Measurements from ENCODE around the gene HK1.
"Not testable (repeated sequence)": the region's sequence is repeated elsewhere in the genome, so short reads cannot be mapped to it uniquely, and the experiment has no call there.

The HK1 gene

GRCh38 chr10:69434169-69434568 lies 155.9 kb downstream of the HK1 start:
- DNase-seq = no peak

- DNase-seq = no peak
These were observed 156.6 kb downstream of the HK1 start for GRCh38 chr10:69434926-69435325.

GRCh38 chr10:69435966-69436520 lies 157.7 kb downstream of the HK1 start:
- DNase-seq = no peak

- no peak for DNase-seq
These were observed 159.3 kb downstream of the HK1 start for GRCh38 chr10:69437321-69438259.

GRCh38 chr10:69438536-69439349 lies 160.4 kb downstream of the HK1 start:
- no peak for DNase-seq

GRCh38 chr10:69439350-69439739 lies 161.0 kb downstream of the HK1 start:
- DNase-seq = no peak

GRCh38 chr10:69439813-69440506 lies 161.7 kb downstream of the HK1 start:
- no peak for DNase-seq

GRCh38 chr10:69443354-69443753 lies 165.1 kb downstream of the HK1 start:
- no peak for DNase-seq

- DNase-seq = no peak
These were observed 166.7 kb downstream of the HK1 start for GRCh38 chr10:69445041-69445440.

- DNase-seq = no peak
These were observed 167.9 kb downstream of the HK1 start for GRCh38 chr10:69446229-69446628.

GRCh38 chr10:69446650-69447151 lies 168.4 kb downstream of the HK1 start:
- DNase-seq = no peak

- DNase-seq = peak; percentile 23
These were observed 171.5 kb downstream of the HK1 start for GRCh38 chr10:69449841-69450240.

GRCh38 chr10:69450395-69450794 lies 172.1 kb downstream of the HK1 start:
- DNase-seq = not testable (repeated sequence)

- DNase-seq = peak; percentile 79
These were observed 173.0 kb downstream of the HK1 start, which contains the start of gene TSPAN15 for GRCh38 chr10:69451209-69451783. Gene TSPAN15, plus strand, starts transcription at chr10:69451465. Its CDS starts 130 bp downstream, at chr10:69451595.

All from activated effector memory CD4-positive, alpha-beta T cell treated with Interleukin-2 at 50 U/mL for 16 hours (primary cell).